ENCODE results near the gene KLRB1.

The KLRB1 gene

GRCh38 chr12:9643266-9643660 lies 35.5 kb upstream of the KLRB1 start:
- Histone ChIP-seq H3K27me3 (no peaks in the 10 kb centered on the region), H3K27ac (no peak overlapping the region), H4K20me1 (no peaks in the 10 kb centered on the region), H3K4me3 (no peak overlapping the region), H3K4me2 (no peak overlapping the region), H3K36me3 (peaks cover 0 to 13% (median 0%) of the 10 kb centered on the region in 11 experiments; a peak in 5 of 22 replicates), H3K9me3 (replicated peaks in 1 of 11) (peaks cover 26 to 60% (median 47%) of the 10 kb centered on the region in 11 experiments), H3K4me1 (peaks cover 20 to 44% (median 24%) of the 10 kb centered on the region in 10 experiments), H3K9ac (no peak overlapping the region)
- TF ChIP-seq Cebpa-rat (IDR thresholded peaks at IDR 0.05): no peak

- peaks cover 19 to 50% (median 21%) of the 10 kb centered on the region in 10 experiments for H3K4me1 ChIP-seq
- no peak overlapping the region for H3K4me3 ChIP-seq
- no peaks in the 10 kb centered on the region for H3K27me3 ChIP-seq
- no peaks in the 10 kb centered on the region for H4K20me1 ChIP-seq
- no peak overlapping the region; a peak in 1 of 22 replicates for H3K4me2 ChIP-seq
- no peak overlapping the region for H3K9ac ChIP-seq
- TF ChIP-seq Cebpa-rat (IDR thresholded peaks at IDR 0.05): no peak
- H3K36me3 ChIP-seq: peaks cover 0 to 13% (median 0%) of the 10 kb centered on the region in 11 experiments; a peak in 5 of 22 replicates
- H3K9me3 ChIP-seq (replicated peaks in 1 of 11): peaks cover 26 to 65% (median 48%) of the 10 kb centered on the region in 11 experiments
- H3K27ac ChIP-seq: no peak overlapping the region
These were observed 35.0 kb upstream of the KLRB1 start for GRCh38 chr12:9642606-9643265.

GRCh38 chr12:9640024-9640423 lies 32.3 kb upstream of the KLRB1 start:
- H3K4me3 ChIP-seq: no peak overlapping the region
- TF ChIP-seq Cebpa-rat (IDR thresholded peaks at IDR 0.05): no peak
- peaks cover 0 to 7% (median 0%) of the 10 kb centered on the region in 11 experiments; a peak in 5 of 22 replicates for H3K36me3 ChIP-seq
- H3K9me3 ChIP-seq (replicated peaks in 1 of 11): peaks cover 17 to 76% (median 44%) of the 10 kb centered on the region in 11 experiments
- H3K9ac ChIP-seq: no peak overlapping the region
- H3K27ac ChIP-seq: no peak overlapping the region
- H3K4me1 ChIP-seq: peaks cover 12 to 65% (median 30%) of the 10 kb centered on the region in 10 experiments
- H3K27me3 ChIP-seq: no peaks in the 10 kb centered on the region
- H3K4me2 ChIP-seq: no peak overlapping the region
- no peaks in the 10 kb centered on the region for H4K20me1 ChIP-seq

GRCh38 chr12:9636851-9637206 lies 29.1 kb upstream of the KLRB1 start:
- Histone ChIP-seq H3K27me3 (no peaks in the 10 kb centered on the region), H3K4me2 (peak overlapping the region; percentile 8 to 85 (median 48); a peak in 17 of 22 replicates)
- no peak for TF ChIP-seq Cebpa-rat (IDR thresholded peaks at IDR 0.05)

GRCh38 chr12:9636150-9636850 lies 28.6 kb upstream of the KLRB1 start:
- Histone ChIP-seq H3K4me2 (peak overlapping the region; percentile 10 to 85 (median 48); a peak in 18 of 22 replicates), H3K4me3 (peak overlapping the region in 1 of 10 experiments; percentile 20; a peak in 2 of 20 replicates), H3K27ac (peak overlapping the region in 6 of 11 experiments; percentile 3 to 85 (median 48); a peak in 11 of 22 replicates), H3K9me3 (replicated peaks in 1 of 11) (peaks cover under 1 to 51% (median 23%) of the 10 kb centered on the region in 11 experiments; a peak in 20 of 22 replicates), H3K9ac (peak overlapping the region in 3 of 11 experiments; percentile 38 to 64 (median 59); a peak in 5 of 22 replicates), H3K4me1 (peaks cover 12 to 60% (median 38%) of the 10 kb centered on the region in 10 experiments), H3K27me3 (no peaks in the 10 kb centered on the region), H4K20me1 (no peaks in the 10 kb centered on the region), H3K36me3 (0 out of 22 replicates have a peak, but pooled peaks cover 0 to 7% (median 0%) of the 10 kb centered on the region in 11 experiments)
- no peak for TF ChIP-seq Cebpa-rat (IDR thresholded peaks at IDR 0.05)

More at GRCh38 chr12:9636851-9637206, 29.1 kb upstream of the KLRB1 start:
- Histone ChIP-seq H3K27ac (peak overlapping the region in 6 of 11 experiments; percentile 3 to 85 (median 48); a peak in 11 of 22 replicates), H3K9ac (peak overlapping the region in 3 of 11 experiments; percentile 38 to 64 (median 59); a peak in 5 of 22 replicates), H4K20me1 (no peaks in the 10 kb centered on the region), H3K4me1 (peaks cover 12 to 60% (median 38%) of the 10 kb centered on the region in 10 experiments), H3K36me3 (peaks cover 0 to 7% (median 0%) of the 10 kb centered on the region in 11 experiments; a peak in 2 of 22 replicates), H3K4me3 (peak overlapping the region in 1 of 10 experiments; percentile 6; a peak in 1 of 20 replicates), H3K9me3 (replicated peaks in 1 of 11) (peaks cover 6 to 57% (median 28%) of the 10 kb centered on the region in 11 experiments)

GRCh38 chr12:9634969-9635754 lies 27.4 kb upstream of the KLRB1 start:
- H3K4me3 ChIP-seq: no peak overlapping the region
- no peak for TF ChIP-seq Cebpa-rat (IDR thresholded peaks at IDR 0.05)
- H3K9me3 ChIP-seq (replicated peaks in 1 of 11): peaks cover 0 to 44% (median 18%) of the 10 kb centered on the region in 11 experiments; a peak in 19 of 22 replicates
- H3K36me3 ChIP-seq: 0 out of 22 replicates have a peak, but pooled peaks cover 0 to 7% (median 0%) of the 10 kb centered on the region in 11 experiments
- peak overlapping the region in 3 of 11 experiments; percentile 3 to 85 (median 79); a peak in 4 of 22 replicates for H3K27ac ChIP-seq
- no peaks in the 10 kb centered on the region for H4K20me1 ChIP-seq
- peak overlapping the region in 7 of 11 experiments; percentile 39 to 85 (median 64); a peak in 10 of 22 replicates for H3K4me2 ChIP-seq
- H3K27me3 ChIP-seq: no peaks in the 10 kb centered on the region
- H3K9ac ChIP-seq: no peak overlapping the region
- peaks cover 12 to 60% (median 38%) of the 10 kb centered on the region in 10 experiments for H3K4me1 ChIP-seq

- Histone ChIP-seq H3K27ac (peak overlapping the region in 3 of 11 experiments; percentile 3 to 43 (median 37); a peak in 2 of 22 replicates), H3K4me2 (peak overlapping the region in 5 of 11 experiments; percentile 7 to 85 (median 68); a peak in 7 of 22 replicates), H3K27me3 (no peaks in the 10 kb centered on the region), H3K36me3 (0 out of 22 replicates have a peak, but pooled peaks cover 0 to 7% (median 0%) of the 10 kb centered on the region in 11 experiments), H3K9ac (no peak overlapping the region; a peak in 1 of 22 replicates), H4K20me1 (no peaks in the 10 kb centered on the region), H3K4me3 (no peak overlapping the region), H3K4me1 (peaks cover 12 to 57% (median 38%) of the 10 kb centered on the region in 10 experiments), H3K9me3 (replicated peaks in 1 of 11) (peaks cover 0 to 36% (median 18%) of the 10 kb centered on the region in 11 experiments; a peak in 18 of 22 replicates)
- TF ChIP-seq Cebpa-rat (IDR thresholded peaks at IDR 0.05): no peak
These were observed 26.6 kb upstream of the KLRB1 start for GRCh38 chr12:9634177-9634803.

GRCh38 chr12:9632766-9633165 lies 25.1 kb upstream of the KLRB1 start:
- Histone ChIP-seq H3K36me3 (0 out of 22 replicates have a peak, but pooled peaks cover 0 to 5% (median 0%) of the 10 kb centered on the region in 11 experiments), H3K4me3 (no peak overlapping the region), H3K4me2 (no peak overlapping the region), H3K27ac (no peak overlapping the region), H3K27me3 (no peaks in the 10 kb centered on the region), H4K20me1 (no peaks in the 10 kb centered on the region), H3K4me1 (peaks cover 5 to 42% (median 26%) of the 10 kb centered on the region in 10 experiments; a peak in 17 of 20 replicates), H3K9ac (no peak overlapping the region), H3K9me3 (replicated peaks in 1 of 11) (peaks cover 0 to 25% (median 15%) of the 10 kb centered on the region in 11 experiments; a peak in 16 of 22 replicates)
- TF ChIP-seq Cebpa-rat (IDR thresholded peaks at IDR 0.05): no peak

All from BLaER1 treated with 17β-estradiol and CSF1 and Interleukin-3, amounts not matched to agents 10 nM and 100 nM (cell line).